Activated effector memory CD4-positive, alpha-beta T cell treated with anti-CD3 and anti-CD28 coated beads, Interleukin-2, amount 50 U/mL, for 16 hours (primary cell): ENCODE results near the gene PUM1.
"Not testable (repeated sequence)": the region's sequence is repeated elsewhere in the genome, so short reads cannot be mapped to it uniquely, and the experiment has no call there.

Experiments
- DNase-seq: peaks from one replicate; pipeline ENCODE4 v3.0.0-alpha.2; 2020

Gene PUM1

DNA sequence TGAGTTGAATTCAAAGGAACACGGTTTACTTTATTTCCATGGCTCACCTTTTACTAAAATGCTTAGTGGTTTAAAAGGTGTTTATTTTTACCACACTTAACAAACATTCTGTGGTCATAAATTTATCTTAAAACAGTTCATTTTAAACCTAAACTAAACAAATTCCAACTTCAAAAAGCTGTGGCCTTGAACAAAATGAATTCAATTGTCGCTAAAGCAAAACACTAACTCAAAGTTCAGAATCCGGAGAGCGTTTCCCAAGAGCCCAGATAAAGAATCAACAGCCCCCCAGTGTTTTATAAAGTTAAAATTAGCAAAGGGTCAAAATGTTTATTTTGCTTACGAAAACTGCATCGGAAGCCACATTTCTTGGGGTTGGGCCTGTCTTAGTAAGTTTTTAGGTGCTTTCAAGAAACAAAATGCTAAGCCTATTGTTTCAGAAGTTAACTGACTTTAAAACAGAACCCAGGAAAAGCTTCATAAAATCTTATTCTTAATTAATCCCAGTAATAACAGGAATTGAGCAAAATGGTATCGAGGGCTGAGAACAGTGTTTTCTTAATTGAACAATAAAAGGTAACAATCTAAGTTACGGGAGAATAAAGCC lies 1.3 kb downstream of the PUM1 start:
- no peak for DNase-seq

DNA sequence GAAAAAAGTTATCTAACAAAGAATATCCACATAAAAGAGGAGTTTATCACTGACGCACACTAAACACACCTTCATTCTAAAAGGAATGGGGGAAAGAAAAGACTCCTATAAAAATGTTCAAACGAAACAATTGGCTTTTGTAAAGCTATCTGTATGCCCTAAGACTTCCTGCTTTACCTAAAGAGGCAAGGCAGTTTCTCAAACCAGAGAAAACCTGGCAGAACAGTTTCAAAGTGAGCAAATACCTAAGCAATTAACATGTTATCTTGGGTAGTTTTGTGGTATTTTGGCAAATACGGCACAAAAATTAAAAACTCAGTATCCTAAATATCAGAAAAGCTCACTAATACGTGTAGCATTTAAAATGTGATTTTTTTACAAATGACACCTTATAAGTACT lies 1.9 kb downstream of the PUM1 start:
- DNase-seq: no peak

- no peak for DNase-seq
Observed at GRCh38 chr1:31062867-31063380, 2.6 kb downstream of the PUM1 start.

GRCh38 chr1:31062162-31062866 lies 3.2 kb downstream of the PUM1 start:
- DNase-seq: not testable (repeated sequence)

DNA sequence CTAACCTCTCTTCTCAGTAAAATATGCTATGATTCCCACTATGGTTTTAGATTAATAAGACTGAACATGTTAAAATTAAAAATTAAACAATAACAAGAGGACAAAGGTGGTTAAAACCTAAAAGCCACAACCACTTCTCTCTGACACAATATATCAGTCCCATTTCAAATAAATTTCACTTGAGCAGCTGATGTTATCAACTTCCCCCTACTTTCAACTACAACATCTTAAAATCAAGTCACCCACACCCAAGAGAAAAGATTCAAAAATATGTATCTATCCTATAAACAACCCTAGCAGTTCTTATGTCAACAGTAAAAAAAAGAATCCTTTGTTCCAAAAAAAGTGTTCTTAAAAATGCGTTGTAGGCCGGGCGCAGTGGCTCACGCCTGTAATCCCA lies 7.5 kb downstream of the PUM1 start:
- no peak for DNase-seq

- no peak for DNase-seq
Observed at GRCh38 chr1:31055953-31056352, 9.6 kb downstream of the PUM1 start.

DNA sequence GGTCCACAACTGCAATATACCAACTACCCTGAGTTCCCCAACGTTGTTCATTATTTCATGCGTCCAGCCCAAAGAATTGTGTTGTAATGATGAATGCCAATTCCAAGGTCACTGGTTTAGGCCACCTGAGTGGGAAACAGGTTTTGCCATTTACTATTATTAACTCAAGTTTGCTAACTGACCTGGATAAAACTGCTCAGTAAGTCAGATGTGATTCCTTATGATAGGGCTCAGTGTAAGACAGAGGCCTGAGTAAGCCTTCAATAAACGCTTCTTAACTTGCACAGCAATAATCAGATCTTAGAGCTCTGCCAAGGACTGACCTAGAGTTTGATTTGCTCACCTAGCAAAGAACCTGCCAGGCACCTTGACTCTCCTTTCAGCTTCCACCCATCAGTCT lies 10.0 kb downstream of the PUM1 start:
- DNase-seq: no peak

DNA sequence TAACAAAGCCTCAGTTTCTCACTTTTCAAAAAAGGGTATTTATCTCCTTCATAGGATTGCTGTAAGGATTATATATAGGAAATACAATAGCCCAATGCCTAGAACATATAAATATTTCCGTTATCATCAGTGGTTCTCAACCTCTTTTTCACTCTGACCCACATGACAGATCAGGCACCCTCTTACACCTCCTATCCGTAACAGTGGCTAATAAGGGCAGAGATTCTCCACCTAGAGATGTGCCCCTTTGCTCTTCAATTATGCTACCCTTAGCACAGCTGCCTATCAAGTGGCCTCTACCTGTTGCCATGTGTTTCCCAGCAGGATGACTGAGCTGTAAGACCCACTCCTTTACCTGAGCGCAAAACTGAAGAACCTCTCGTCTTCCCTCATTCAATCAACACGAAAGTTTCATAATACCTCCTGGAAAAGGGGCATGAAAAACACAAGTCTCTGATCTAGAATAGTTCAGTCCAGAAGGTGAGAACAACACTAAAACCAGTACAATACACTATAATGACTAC lies 10.5 kb downstream of the PUM1 start:
- no peak for DNase-seq

GRCh38 chr1:31054349-31054748 lies 11.2 kb downstream of the PUM1 start:
- no peak for DNase-seq

GRCh38 chr1:31052613-31053012 lies 12.9 kb downstream of the PUM1 start:
- not testable (repeated sequence) for DNase-seq

- DNase-seq: no peak
Observed at GRCh38 chr1:31051611-31052010, 13.9 kb downstream of the PUM1 start.

GRCh38 chr1:31047507-31047906 lies 18.0 kb downstream of the PUM1 start:
- DNase-seq: not testable (repeated sequence)

- DNase-seq: no peak
Observed at GRCh38 chr1:31043631-31044030, 21.9 kb downstream of the PUM1 start.

DNA sequence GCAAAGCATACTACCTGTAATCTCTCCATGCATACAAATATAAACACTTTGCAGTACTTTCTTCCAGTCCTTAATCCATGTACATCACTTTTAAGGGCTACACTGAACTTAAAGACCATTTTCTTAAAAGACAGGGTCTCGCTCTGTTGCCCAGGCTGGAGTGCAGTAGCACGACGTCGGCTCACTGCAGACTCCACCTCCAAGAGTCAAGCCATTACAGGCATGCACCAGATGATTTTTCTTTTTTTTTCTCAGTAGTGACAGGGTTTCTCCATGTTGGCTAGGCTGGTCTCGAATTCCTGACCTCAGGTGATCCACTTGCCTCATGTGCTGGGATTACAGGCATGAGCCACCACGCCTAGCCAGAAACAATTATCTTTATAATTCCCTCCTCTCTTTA lies 22.9 kb downstream of the PUM1 start:
- no peak for DNase-seq

DNA sequence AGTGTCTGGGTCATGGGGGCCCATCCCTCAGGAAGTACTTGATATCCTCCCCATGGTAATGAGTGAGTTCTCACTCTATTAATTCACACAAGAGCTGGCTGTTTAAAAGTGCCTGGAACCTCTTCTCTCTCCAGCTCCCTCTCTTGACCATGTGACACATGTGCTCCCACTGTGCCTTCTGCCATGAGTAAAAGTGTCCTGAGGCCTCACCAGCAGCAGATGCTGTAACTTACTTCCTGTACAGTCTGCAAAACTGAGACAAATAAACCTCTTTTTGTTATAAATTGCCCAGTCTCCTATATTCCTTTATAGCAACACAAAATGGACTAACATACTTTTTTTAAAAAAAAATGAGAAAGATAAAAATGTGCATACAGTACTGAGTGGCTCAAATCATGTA lies 24.0 kb downstream of the PUM1 start:
- DNase-seq: no peak

DNA sequence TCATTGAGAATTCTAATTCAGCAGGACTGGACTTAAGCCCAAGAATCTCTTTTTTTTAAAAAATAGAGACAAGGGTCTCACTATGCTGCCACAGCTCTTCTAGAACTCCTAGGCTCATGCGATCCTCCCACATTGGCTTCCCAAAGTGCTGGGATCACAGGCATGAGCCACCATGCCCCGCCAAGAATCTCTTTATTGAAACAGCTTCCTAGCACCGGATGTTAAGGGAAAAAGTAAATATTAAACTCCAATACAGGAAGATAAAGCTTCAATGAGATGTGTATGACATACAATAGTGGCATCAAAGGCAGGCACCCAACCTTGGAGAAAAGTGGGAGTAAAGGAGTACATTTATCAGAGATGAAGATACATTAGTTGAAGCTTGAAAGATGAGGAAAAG lies 25.5 kb downstream of the PUM1 start:
- DNase-seq: no peak

DNA sequence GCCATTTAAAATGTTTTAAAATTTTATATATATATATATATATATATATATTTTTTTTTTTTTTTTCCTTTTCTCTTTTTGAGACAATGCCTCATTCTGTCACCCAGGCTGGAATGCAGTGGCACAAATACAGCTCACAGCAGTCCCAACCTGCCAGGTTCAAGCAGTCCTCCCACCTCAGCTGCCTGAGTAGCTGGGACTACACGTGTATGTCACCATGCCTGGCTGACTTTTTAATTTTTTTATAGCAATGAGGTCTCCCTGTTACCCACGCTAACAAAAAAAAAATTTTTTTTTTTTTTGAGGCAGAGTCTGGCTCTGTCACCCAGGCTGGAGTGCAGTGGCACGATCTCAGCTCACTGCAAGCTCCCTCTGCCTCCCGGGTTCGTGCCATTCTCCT lies 26.6 kb downstream of the PUM1 start:
- DNase-seq: not testable (repeated sequence)

- no peak for DNase-seq
Observed at GRCh38 chr1:31038360-31038759, 27.2 kb downstream of the PUM1 start.

DNA sequence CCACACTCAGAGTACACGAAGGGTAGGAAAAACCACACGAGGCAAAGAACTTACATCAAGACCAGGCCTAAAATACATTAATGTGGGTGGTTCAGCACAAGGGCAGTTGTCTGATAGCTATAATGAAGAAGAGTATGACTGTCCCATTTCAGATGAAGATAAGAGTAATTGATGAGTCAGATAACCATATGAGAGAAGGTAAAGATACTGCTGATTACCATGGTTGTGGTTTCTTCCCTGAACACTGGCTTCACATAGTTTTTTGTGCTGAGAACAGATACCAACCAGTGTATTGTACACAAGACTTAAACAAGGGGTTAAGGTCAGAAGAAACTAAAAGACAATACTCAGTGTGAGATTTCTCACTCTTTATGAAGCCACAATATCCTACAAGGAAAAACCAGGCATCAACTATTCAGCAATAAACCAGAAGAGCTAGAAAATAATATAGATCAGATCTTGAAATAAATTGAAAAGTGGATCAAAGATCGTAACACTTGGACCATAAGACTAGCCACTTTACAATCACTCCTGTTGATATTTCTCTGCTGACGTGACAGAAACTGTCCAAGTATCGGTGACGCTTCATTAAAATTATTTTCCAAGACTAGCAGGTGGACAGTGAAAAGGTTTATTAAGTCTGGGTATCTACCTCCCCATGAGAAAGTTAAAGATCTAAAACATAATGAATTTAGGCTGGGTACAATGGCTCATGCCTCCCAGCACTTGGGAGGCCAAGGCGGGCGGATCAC lies 28.6 kb downstream of the PUM1 start:
- no peak for DNase-seq

GRCh38 chr1:31033598-31033997 lies 31.9 kb downstream of the PUM1 start:
- no peak for DNase-seq

GRCh38 chr1:31032266-31032665 lies 33.3 kb downstream of the PUM1 start:
- no peak for DNase-seq

DNA sequence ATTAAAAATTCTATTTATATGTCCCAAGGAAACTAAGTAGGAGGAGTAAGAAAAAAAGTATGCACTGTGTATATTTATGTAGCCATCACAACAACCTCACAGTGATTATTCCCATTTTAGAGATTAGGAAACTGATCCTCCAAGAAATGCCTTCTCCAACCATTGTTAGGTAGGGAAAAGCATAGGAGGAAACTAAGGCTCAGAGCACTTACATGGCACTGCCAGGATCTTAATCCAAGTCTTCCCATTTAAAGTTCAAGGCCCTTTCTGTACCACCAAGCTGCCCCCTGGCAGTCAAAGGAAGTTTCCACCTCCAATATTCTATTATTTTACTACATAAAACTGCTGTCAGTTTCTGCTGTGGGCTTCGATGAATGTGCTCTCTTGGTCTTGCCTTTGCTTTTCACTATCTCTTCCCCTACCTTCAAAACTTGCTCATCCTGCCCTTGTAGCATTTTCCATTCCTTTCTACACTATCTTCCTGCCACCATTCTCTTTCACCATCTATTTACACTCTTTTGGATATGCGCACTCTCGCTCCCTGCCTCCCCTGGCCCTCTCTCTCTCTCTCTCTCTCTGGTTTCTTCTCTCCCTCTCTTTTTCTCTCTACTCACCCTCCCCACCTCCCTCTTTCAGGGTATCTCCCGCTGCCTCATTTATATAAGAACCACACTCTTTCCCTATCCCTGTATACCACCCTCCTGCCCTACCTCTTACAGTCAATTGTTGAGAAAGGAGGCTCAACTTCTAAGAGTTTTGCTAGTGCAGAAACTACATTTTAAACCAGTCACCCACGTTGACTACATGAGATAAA lies 34.0 kb downstream of the PUM1 start:
- no peak for DNase-seq

- DNase-seq: no peak
Observed at GRCh38 chr1:31029026-31029425, 36.5 kb downstream of the PUM1 start.
